Fibroblast of lung (primary cell): ENCODE data around the gene THOP1.

ENCODE experiments used
- CTCF ChIP-seq, 2 donors: IDR thresholded peaks in 1 of 2; conservative IDR thresholded peaks in 1 of 2; 1 replicate in 1 of 2; 2 replicates in 1 of 2; pipeline ENCODE4 v1.5.1; 2011 to 2012; ENCODE audit warnings: low read length in 2 of 2, control low read depth in 1 of 2, inconsistent platforms in 1 of 2, low read depth in 1 of 2, mild to moderate bottlenecking in 1 of 2
- EZH2 ChIP-seq: IDR thresholded peaks from 2 replicates; pipeline ENCODE4 v1.5.1; 2012; ENCODE audit warnings: low read length, control low read depth, mild to moderate bottlenecking; ENCODE audit errors: missing control alignments

GRCh38 chr19:2820112-2820702, 34.9 kb downstream of the THOP1 start:
- TF ChIP-seq CTCF (conservative IDR thresholded peaks at IDR 0.05 in 1 of 2, IDR thresholded peaks at IDR 0.05 in 1 of 2; ENCODE audit: low read depth in 1 of 2, low read length in 2 of 2) (no peak), EZH2 (no peak)
